HCT116 (cell line): ENCODE data around the gene MEG3.

Experiments used
- CEBPB ChIP-seq: IDR thresholded peaks from 2 replicates; pipeline ENCODE4 v1.6.1; 2012; ENCODE audit warnings: low read depth
- CTCF ChIP-seq, 3 experiments: fragments of 200-600 bp in 1 of 3; sonication (generic) in 1 of 3; IDR thresholded peaks in 2 of 3; conservative IDR thresholded peaks in 1 of 3; 2 replicates each; pipeline ENCODE4 v1.5.1; 2012 to 2017; ENCODE audit warnings: low read depth in 2 of 3, low read length in 2 of 3, antibody characterized with exemption in 1 of 3, borderline replicate concordance in 1 of 3, control low read depth in 1 of 3, mild to moderate bottlenecking in 1 of 3, mixed read lengths in 1 of 3, mixed run types in 1 of 3, moderate library complexity in 1 of 3; ENCODE audit not compliant: insufficient read depth in 1 of 3
- JUND ChIP-seq: IDR thresholded peaks from 2 replicates; pipeline ENCODE4 v1.6.1; 2012
- POLR2A ChIP-seq: IDR thresholded peaks from 2 replicates; pipeline ENCODE4 v1.7.0; 2011; ENCODE audit warnings: borderline replicate concordance; ENCODE audit not compliant: insufficient read depth, insufficient read length; ENCODE audit errors: extremely low read depth
- SIN3A ChIP-seq: IDR thresholded peaks from 2 replicates; pipeline ENCODE4 v1.6.1; 2012; ENCODE audit warnings: low read depth
- TF ChIP-seq, protein P1 (sequence below): IDR thresholded peaks from 2 replicates; pipeline ENCODE4 v1.6.1; 2012; ENCODE audit warnings: low read depth

- TF ChIP-seq JUND (no peak), POLR2A (no peak), SIN3A (no peak), CEBPB (no peak), CTCF (IDR thresholded peaks at IDR 0.05 in 2 of 3, conservative IDR thresholded peaks at IDR 0.05 in 1 of 3; ENCODE audit: borderline replicate concordance in 1 of 3, insufficient read depth in 1 of 3, low read depth in 2 of 3, low read length in 2 of 3) (no peak)
- TF ChIP-seq, protein P1, sequence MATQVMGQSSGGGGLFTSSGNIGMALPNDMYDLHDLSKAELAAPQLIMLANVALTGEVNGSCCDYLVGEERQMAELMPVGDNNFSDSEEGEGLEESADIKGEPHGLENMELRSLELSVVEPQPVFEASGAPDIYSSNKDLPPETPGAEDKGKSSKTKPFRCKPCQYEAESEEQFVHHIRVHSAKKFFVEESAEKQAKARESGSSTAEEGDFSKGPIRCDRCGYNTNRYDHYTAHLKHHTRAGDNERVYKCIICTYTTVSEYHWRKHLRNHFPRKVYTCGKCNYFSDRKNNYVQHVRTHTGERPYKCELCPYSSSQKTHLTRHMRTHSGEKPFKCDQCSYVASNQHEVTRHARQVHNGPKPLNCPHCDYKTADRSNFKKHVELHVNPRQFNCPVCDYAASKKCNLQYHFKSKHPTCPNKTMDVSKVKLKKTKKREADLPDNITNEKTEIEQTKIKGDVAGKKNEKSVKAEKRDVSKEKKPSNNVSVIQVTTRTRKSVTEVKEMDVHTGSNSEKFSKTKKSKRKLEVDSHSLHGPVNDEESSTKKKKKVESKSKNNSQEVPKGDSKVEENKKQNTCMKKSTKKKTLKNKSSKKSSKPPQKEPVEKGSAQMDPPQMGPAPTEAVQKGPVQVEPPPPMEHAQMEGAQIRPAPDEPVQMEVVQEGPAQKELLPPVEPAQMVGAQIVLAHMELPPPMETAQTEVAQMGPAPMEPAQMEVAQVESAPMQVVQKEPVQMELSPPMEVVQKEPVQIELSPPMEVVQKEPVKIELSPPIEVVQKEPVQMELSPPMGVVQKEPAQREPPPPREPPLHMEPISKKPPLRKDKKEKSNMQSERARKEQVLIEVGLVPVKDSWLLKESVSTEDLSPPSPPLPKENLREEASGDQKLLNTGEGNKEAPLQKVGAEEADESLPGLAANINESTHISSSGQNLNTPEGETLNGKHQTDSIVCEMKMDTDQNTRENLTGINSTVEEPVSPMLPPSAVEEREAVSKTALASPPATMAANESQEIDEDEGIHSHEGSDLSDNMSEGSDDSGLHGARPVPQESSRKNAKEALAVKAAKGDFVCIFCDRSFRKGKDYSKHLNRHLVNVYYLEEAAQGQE: no peak
Observed at GRCh38 chr14:100780246-100780645, 45.7 kb upstream of the MEG3 start.
